HEK293T (cell line): ENCODE measurements around the gene CDH4.

Experiments used
- CTCF ChIA-PET: fragments of 350-600 bp; formaldehyde crosslinking; extraction: SDS; loops from one replicate; lab custom pipeline; 2021; ENCODE audit warnings: antibody characterized with exemption, inconsistent platforms; lab: Yijun Ruan, JAX
- POLR2A ChIA-PET: fragments of 350-600 bp; formaldehyde crosslinking; extraction: SDS; loops from one replicate; lab custom pipeline; 2020; ENCODE audit warnings: antibody characterized with exemption, inconsistent platforms; lab: Yijun Ruan, JAX
- DNase-seq: peaks from one replicate; pipeline ENCODE4 v3.0.0; 2012; ENCODE audit warnings: mixed read lengths; ENCODE audit errors: extremely low spot score
- ARNT ChIP-seq: fragments of 450-650 bp; IDR thresholded peaks from 2 replicates; pipeline ENCODE4 v1.6.1; 2017; ENCODE audit warnings: mild to moderate bottlenecking
- BHLHE40 ChIP-seq: fragments of 450-650 bp; IDR thresholded peaks from 2 replicates; pipeline ENCODE4 v1.6.1; 2016; ENCODE audit warnings: mild to moderate bottlenecking, moderate library complexity, borderline replicate concordance
- CTBP1 ChIP-seq: fragments of 450-650 bp; IDR thresholded peaks from 2 replicates; pipeline ENCODE4 v1.6.1; 2016; ENCODE audit warnings: borderline replicate concordance
- ELF4 ChIP-seq: fragments of 450-650 bp; IDR thresholded peaks from 2 replicates; pipeline ENCODE4 v1.6.1; 2017; ENCODE audit warnings: antibody characterized with exemption
- FOXA1 ChIP-seq: fragments of 450-650 bp; IDR thresholded peaks from 2 replicates; pipeline ENCODE4 v1.6.1; 2016; ENCODE audit warnings: mild to moderate bottlenecking
- FOXK2 ChIP-seq: fragments of 450-650 bp; IDR thresholded peaks from 2 replicates; pipeline ENCODE4 v1.6.1; 2016; ENCODE audit warnings: mild to moderate bottlenecking
- FOXM1 ChIP-seq: fragments of 450-650 bp; IDR thresholded peaks from 2 replicates; pipeline ENCODE4 v1.6.1; 2017; ENCODE audit warnings: mild to moderate bottlenecking, borderline replicate concordance
- HDGF ChIP-seq: fragments of 450-650 bp; IDR thresholded peaks from 2 replicates; pipeline ENCODE4 v1.6.1; 2017; ENCODE audit warnings: antibody characterized with exemption, borderline replicate concordance
- L3MBTL2 ChIP-seq: fragments of 450-650 bp; conservative IDR thresholded peaks from 2 replicates; pipeline ENCODE4 v1.6.1; 2016; ENCODE audit warnings: mild to moderate bottlenecking
- LEF1 ChIP-seq: fragments of 450-650 bp; IDR thresholded peaks from 2 replicates; pipeline ENCODE4 v1.6.1; 2017; ENCODE audit warnings: mild to moderate bottlenecking, borderline replicate concordance
- NFRKB ChIP-seq: fragments of 450-650 bp; IDR thresholded peaks from 2 replicates; pipeline ENCODE4 v1.6.1; 2016; ENCODE audit warnings: mild to moderate bottlenecking, moderate library complexity
- PKNOX1 ChIP-seq: fragments of 450-650 bp; IDR thresholded peaks from 2 replicates; pipeline ENCODE4 v1.6.1; 2016
- SP1 ChIP-seq: fragments of 450-650 bp; IDR thresholded peaks from 2 replicates; pipeline ENCODE4 v1.6.1; 2017
- SUZ12 ChIP-seq: fragments of 450-650 bp; IDR thresholded peaks from 2 replicates; pipeline ENCODE4 v1.6.1; 2016; ENCODE audit warnings: mild to moderate bottlenecking
- TARDBP ChIP-seq: fragments of 450-650 bp; IDR thresholded peaks from 2 replicates; pipeline ENCODE4 v1.6.1; 2016
- ZNF384 ChIP-seq: fragments of 450-650 bp; IDR thresholded peaks from 2 replicates; pipeline ENCODE4 v1.6.1; 2016

CDH4 gene

GRCh38 chr20:61378694-61379355 is 126.8 kb downstream of the CDH4 start:
- TF ChIP-seq SP1, result no peak
- TF ChIP-seq PKNOX1, result no peak
- no peak for TF ChIP-seq SUZ12
- POLR2A ChIA-PET, result no interaction called here
- CTCF ChIA-PET, result no interaction called here
- DNase-seq, result no peak

DNA sequence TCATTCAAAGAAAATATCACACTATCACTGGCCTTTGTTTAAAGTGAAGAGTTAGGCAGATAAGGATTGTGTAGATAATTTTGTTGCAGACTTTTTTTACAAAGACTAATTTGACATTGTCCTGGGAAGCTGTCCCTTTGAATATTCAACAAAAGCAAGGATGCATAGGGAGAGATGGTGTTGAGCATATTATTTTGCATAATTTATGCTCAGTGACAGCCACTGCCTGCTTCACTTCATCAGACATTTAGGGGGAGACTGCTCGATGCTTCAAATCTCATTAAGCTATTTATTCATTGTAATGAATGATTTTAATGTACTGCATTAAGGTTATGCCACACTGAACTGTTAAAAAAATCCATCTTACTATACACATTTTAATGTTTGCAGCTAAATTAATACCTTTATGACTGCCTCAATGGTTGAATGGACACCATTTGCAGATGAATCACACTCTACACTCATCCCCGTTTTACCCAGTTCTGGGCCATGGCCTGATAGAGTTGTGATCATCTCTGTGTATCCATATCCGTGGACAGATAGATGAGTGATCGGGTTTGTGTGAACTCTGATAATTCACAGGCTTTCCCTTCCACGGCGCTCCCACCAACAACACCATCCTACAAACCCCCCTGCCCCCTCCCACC is 128.0 kb downstream of the CDH4 start:
- ChIA-PET POLR2A (no interaction called here), CTCF (no interaction called here)
- DNase-seq, result no peak
- TF ChIP-seq LEF1, result no peak
- no peak for TF ChIP-seq CTBP1
- no peak for TF ChIP-seq FOXM1
- TF ChIP-seq NFRKB, result no peak
- TF ChIP-seq HDGF, result no peak
- no peak for TF ChIP-seq PKNOX1
- no peak for TF ChIP-seq FOXK2
- no peak for TF ChIP-seq SP1
- no peak for TF ChIP-seq ELF4
- TF ChIP-seq ZNF384, result no peak
- TF ChIP-seq ARNT, result no peak
- TF ChIP-seq BHLHE40, result no peak
- TF ChIP-seq SUZ12, result no peak
- TF ChIP-seq TARDBP, result no peak
- TF ChIP-seq FOXA1, result no peak
- no peak for TF ChIP-seq L3MBTL2

- ChIA-PET POLR2A (no interaction called here), CTCF (no interaction called here)
Measured at GRCh38 chr20:61380545-61380915, 128.5 kb downstream of the CDH4 start.

DNA sequence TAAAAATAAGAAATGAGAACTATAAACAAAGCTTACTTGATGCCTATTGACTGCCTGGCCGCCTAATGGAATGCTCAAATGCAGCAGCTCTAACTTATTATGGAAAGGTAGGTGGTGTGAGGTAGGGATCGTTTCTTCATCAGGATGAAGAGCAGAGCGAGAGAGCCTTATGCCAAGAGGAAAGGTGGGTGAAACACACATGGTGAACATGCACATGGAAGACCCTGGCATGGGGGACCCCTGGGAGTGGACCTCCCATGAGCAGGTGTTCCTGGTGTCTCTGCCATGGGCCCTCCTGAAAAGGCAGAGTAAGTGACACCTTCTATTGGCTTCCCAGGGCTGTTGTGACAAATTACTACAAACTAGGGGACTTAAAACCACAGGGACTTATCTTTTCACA is 130.1 kb downstream of the CDH4 start:
- no peak for DNase-seq
- CTCF ChIA-PET, result no interaction called here
- POLR2A ChIA-PET, result no interaction called here
- no peak for TF ChIP-seq ELF4
- TF ChIP-seq FOXM1, result no peak
- TF ChIP-seq FOXK2, result no peak
- TF ChIP-seq FOXA1, result no peak
- no peak for TF ChIP-seq ARNT
- no peak for TF ChIP-seq PKNOX1
- no peak for TF ChIP-seq LEF1
- no peak for TF ChIP-seq TARDBP
- no peak for TF ChIP-seq HDGF
- no peak for TF ChIP-seq BHLHE40
- no peak for TF ChIP-seq SP1
- no peak for TF ChIP-seq SUZ12
- TF ChIP-seq CTBP1, result no peak
- TF ChIP-seq NFRKB, result no peak
- no peak for TF ChIP-seq L3MBTL2

More at GRCh38 chr20:61380545-61380915, 128.5 kb downstream of the CDH4 start:
- TF ChIP-seq PKNOX1 (no peak), CTBP1 (no peak), ELF4 (no peak), SP1 (no peak), SUZ12 (no peak), FOXA1 (no peak), BHLHE40 (no peak), NFRKB (no peak), HDGF (no peak)
- no peak for DNase-seq

DNA sequence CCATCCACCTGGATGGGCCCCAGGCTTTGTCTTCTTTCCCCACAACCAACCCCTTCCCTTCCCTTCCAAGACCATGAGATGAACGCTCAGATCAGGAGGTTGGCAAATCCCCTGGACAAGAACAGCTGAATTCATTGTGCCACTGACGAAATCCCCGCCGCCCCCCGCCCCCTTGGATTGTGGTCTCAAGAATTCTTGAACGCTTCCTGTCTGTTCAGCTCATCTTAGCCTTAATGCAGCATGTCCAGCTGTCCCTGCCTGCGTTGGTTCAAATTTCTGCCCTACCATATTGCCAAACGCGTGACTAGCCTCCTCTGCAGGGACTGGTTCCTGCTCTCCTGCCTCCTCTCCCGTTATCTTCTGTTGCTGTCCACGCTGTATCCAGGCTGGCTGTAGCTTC is 133.2 kb downstream of the CDH4 start:
- TF ChIP-seq FOXM1 (no peak), L3MBTL2 (no peak), NFRKB (no peak)
- ChIA-PET CTCF (no interaction called here), POLR2A (no interaction called here)
- DNase-seq, result no peak

DNA sequence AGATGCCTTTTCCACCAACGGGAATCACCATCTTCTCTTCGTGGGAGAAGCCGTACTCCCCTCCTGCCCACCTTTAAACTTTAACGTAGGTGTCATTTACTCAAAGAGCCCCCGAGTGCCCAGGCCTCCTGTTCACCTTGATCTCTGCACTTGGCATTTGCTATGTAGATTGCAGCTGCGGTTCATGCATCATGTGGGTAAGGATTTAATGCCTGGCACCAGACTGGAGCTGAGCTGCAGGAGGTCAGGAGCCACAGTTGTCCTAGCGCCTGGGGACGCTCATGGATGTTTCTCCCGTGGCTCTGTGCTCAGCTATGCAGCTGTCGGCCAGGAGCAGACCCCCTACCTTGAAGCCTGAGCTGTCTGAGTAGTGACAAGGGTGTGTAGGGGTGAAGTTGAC is 133.7 kb downstream of the CDH4 start:
- CTCF ChIA-PET, result no interaction called here
- no peak for TF ChIP-seq FOXK2
- TF ChIP-seq TARDBP, result no peak
- no peak for TF ChIP-seq HDGF
- TF ChIP-seq FOXM1, result no peak
- no peak for TF ChIP-seq NFRKB
- TF ChIP-seq BHLHE40, result no peak
- TF ChIP-seq SUZ12, result no peak
- no peak for TF ChIP-seq PKNOX1
- TF ChIP-seq LEF1, result no peak
- no peak for TF ChIP-seq SP1
- TF ChIP-seq FOXA1, result no peak
- TF ChIP-seq ARNT, result no peak
- TF ChIP-seq L3MBTL2, result no peak
- no peak for TF ChIP-seq ZNF384
- TF ChIP-seq CTBP1, result no peak
- no peak for TF ChIP-seq ELF4
- POLR2A ChIA-PET, result no interaction called here

More for the DNA sequence above, 133.7 kb downstream of the CDH4 start:
- no peak for DNase-seq
